ENCODE results near the gene PDC. TPM values are rescaled to one million over a fixed set of nuclear protein-coding genes. Genes with fewer than 3 reads are reported as not detected.

The PDC gene
- total and polyA plus RNA-seq, 10 of the 15 experiments (the other 5 are each of a cell fraction or from before 2014, with no cell fraction given): 0.11 TPM; not detected in 9

DNA sequence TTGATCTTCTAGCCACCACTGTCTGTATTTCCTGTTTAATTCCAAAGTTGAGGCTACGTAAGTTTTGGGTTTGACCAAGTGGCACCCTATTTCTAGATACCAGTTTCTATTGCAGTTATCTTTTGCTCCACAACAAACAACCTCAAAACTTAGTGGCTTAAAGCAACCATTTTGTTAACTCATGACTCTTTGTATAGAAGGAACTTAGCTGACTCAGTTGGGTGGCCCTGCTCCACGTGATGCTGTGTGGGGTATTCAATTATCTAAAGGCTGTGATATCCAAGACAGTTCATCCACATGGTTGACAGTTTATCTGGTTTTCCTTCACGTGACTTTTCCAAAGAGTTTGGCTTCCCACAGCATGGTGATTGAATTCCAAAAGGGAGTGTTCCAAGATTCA, 34.8 kb downstream of the PDC start:
- Histone ChIP-seq H3K27ac (ENCODE audit: control insufficient read depth, insufficient read depth) (no peak overlapping the region), H3K4me1 (ENCODE audit: control insufficient read depth, insufficient read depth, low read length) (peaks cover 4% of the 10 kb centered on the region; the same call in 1 of the 2 replicates), H3K36me3 (ENCODE audit: control insufficient read depth in 2 of 2, insufficient read depth in 2 of 2, low read length in 1 of 2) (no peaks in the 10 kb centered on the region), H3K79me2 (ENCODE audit: control insufficient read depth, insufficient read depth, low read length) (no peaks in the 10 kb centered on the region), H3K9ac (ENCODE audit: control insufficient read depth, insufficient read depth, low read length) (no peak overlapping the region), H3K4me3 (no peak overlapping the region), H3K27me3 (replicated peaks in 1 of 2; ENCODE audit: control insufficient read depth in 2 of 2, insufficient read depth in 2 of 2, low read length in 1 of 2) (no peaks in the 10 kb centered on the region), H3K9me3 (replicated peaks; ENCODE audit: control insufficient read depth, insufficient read depth, low read length) (no peaks in the 10 kb centered on the region), H2AFZ (ENCODE audit: control insufficient read depth, low read depth, low read length) (no peak overlapping the region), H3K4me2 (ENCODE audit: control insufficient read depth, insufficient read depth) (no peak overlapping the region), H4K20me1 (ENCODE audit: control insufficient read depth, insufficient read depth) (no peaks in the 10 kb centered on the region)
- FAIRE-seq (no peak), ATAC-seq (no peak), DNase-seq (ENCODE audit: low read depth, low spot score) (no peak)
- intact Hi-C loops (cut with micrococcal nuclease; ENCODE audit: unreplicated experiment) (no loop called here), in situ Hi-C loops (cut with MboI) (no loop called here)
- BruUV-seq (replicated peaks): no TSS peak
- ChIA-PET SMC1A (ENCODE audit: uncharacterized antibody, unreplicated experiment) (no interaction called here), POLR2A (no interaction called here), RAD21 (ENCODE audit: unreplicated experiment) (no interaction called here), CTCF (no interaction called here)
- WGBS (ENCODE audit: insufficient coverage, insufficient replicate concordance, low lambda C conversion rate, missing lambda C conversion rate): 73% methylated on average over 3 of the region's 3 CpGs
- TF ChIP-seq SUPT20H (IDR thresholded peaks at IDR 0.05; ENCODE audit: borderline replicate concordance, control insufficient read depth, low read depth, low read length) (no peak), POLR2A (IDR thresholded peaks at IDR 0.05; ENCODE audit: low read depth, low read length) (no peak), SIN3A (IDR thresholded peaks at IDR 0.05; ENCODE audit: low read depth, low read length) (no peak), RBBP5 (conservative IDR thresholded peaks at IDR 0.05) (no peak), GATAD2B (conservative IDR thresholded peaks at IDR 0.05; ENCODE audit: low read depth) (no peak), CREM (IDR thresholded peaks at IDR 0.05; ENCODE audit: low read depth) (no peak), SMAD1 (IDR thresholded peaks at IDR 0.05; ENCODE audit: low read depth, partially characterized antibody) (no peak), CTCF (IDR thresholded peaks at IDR 0.05 in 2 of 3, conservative IDR thresholded peaks at IDR 0.05 in 1 of 3; ENCODE audit: control insufficient read depth in 2 of 3, extremely low read depth in 1 of 3, insufficient read depth in 1 of 3, low read depth in 3 of 3, low read length in 3 of 3) (no peak), NFYA (IDR thresholded peaks at IDR 0.05; ENCODE audit: borderline replicate concordance, low read depth, low read length) (no peak), ZNF207 (IDR thresholded peaks at IDR 0.05; ENCODE audit: borderline replicate concordance) (no peak)
- TF ChIP-seq, protein P1, sequence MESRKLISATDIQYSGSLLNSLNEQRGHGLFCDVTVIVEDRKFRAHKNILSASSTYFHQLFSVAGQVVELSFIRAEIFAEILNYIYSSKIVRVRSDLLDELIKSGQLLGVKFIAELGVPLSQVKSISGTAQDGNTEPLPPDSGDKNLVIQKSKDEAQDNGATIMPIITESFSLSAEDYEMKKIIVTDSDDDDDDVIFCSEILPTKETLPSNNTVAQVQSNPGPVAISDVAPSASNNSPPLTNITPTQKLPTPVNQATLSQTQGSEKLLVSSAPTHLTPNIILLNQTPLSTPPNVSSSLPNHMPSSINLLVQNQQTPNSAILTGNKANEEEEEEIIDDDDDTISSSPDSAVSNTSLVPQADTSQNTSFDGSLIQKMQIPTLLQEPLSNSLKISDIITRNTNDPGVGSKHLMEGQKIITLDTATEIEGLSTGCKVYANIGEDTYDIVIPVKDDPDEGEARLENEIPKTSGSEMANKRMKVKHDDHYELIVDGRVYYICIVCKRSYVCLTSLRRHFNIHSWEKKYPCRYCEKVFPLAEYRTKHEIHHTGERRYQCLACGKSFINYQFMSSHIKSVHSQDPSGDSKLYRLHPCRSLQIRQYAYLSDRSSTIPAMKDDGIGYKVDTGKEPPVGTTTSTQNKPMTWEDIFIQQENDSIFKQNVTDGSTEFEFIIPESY (IDR thresholded peaks at IDR 0.05): no peak
- TF ChIP-seq, protein P2, sequence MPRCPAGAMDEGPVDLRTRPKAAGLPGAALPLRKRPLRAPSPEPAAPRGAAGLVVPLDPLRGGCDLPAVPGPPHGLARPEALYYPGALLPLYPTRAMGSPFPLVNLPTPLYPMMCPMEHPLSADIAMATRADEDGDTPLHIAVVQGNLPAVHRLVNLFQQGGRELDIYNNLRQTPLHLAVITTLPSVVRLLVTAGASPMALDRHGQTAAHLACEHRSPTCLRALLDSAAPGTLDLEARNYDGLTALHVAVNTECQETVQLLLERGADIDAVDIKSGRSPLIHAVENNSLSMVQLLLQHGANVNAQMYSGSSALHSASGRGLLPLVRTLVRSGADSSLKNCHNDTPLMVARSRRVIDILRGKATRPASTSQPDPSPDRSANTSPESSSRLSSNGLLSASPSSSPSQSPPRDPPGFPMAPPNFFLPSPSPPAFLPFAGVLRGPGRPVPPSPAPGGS (IDR thresholded peaks at IDR 0.05; ENCODE audit: borderline replicate concordance, insufficient read depth, low read depth, low read length, poor library complexity, severe bottlenecking): no peak
- TF ChIP-seq, protein P3, sequence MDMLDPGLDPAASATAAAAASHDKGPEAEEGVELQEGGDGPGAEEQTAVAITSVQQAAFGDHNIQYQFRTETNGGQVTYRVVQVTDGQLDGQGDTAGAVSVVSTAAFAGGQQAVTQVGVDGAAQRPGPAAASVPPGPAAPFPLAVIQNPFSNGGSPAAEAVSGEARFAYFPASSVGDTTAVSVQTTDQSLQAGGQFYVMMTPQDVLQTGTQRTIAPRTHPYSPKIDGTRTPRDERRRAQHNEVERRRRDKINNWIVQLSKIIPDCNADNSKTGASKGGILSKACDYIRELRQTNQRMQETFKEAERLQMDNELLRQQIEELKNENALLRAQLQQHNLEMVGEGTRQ (IDR thresholded peaks at IDR 0.05; ENCODE audit: borderline replicate concordance, low read depth, low read length): no peak
